Measurements from ENCODE around the gene TSSK6.

Gene TSSK6

GRCh38 chr19:19464339-19465098 lies 50.8 kb downstream of the TSSK6 start:
- DNase-seq (ENCODE audit: low read depth): no peak
